HG02884 (cell line): Measurements from ENCODE around the gene NFATC3.
"Not testable (repeated sequence)": the region's sequence is repeated elsewhere in the genome, so short reads cannot be mapped to it uniquely, and the experiment has no call there.

Experiments
- ATAC-seq: cut with Tn5 transposase; IDR thresholded peaks from one replicate; pipeline ENCODE4 v1.9.1; 2021; ENCODE audit warnings: mild to moderate bottlenecking, moderate library complexity; ENCODE audit not compliant: unreplicated experiment

The NFATC3 gene

DNA sequence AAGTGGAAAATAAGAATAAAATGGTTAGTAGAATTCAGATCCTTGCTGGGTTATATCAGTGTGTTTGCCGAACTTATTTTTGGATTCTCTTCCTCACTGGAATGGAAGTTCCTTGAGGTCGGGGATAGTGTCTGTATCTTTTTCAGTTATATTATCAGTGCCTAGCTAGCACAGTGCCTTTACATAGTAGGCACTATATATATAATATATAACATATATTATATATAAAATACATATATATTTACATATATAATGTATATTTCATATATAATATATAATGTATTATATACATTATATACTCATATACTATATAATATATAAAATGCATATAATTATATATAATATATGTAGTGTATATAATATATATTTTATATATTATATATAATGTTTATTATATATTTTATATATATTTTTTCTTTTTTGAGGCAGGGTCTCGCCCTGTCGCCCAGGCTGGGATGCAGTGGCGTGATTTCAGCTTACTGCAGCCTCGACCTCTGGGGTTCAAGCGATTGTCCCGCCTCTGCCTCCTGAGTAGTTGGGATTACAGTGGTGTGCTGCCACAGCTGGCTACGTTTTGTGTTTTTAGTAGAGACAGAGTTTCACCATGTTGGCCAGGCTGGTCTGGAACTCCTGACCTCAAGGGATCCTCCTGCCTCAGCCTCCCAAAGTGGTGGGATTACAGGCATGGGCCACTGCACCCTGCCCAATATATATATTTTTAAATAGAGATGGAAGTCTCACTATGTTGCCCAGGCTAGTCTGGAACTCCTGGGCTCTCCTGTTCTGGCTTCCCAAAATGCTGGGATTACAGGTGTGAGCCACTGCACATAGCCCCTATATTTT, 3.2 kb downstream of the NFATC3 start:
- no peak for ATAC-seq

DNA sequence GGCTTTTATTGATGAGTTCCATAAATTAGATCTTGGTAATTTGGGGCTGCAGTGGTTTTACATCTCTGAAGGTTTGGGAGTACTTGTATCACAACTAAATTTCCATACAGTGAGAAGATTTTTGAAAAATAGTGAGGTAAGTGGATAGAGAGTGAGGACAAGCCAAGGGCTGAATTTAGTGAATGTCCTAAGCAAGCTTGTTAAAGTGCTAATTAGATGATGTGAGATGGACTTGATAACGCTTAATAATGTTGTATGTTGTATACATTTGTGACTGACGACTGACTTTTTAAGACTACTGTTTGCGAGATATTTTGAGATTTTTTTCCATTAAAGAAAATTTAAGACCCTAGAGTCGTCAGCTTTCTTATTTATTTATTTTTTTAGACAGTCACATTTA, 3.9 kb downstream of the NFATC3 start:
- ATAC-seq = no peak

DNA sequence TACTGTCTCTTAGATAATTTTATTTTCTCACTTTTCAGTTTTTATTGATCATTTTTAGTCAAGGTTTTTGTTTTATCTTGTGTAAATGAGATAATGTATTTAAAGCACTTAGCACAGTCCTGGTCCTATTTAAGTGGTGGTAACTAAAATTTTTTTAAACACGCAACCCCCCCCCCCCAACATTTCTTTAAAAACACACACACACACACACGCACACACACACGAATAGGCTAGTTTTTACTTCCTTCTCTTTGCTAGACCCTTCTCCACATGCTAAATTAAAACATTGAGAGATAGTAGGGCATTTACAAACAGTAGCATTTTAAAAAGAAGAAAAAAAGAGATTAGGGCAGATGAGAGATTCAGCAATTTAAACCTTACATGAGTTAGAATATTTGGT, 5.0 kb downstream of the NFATC3 start:
- ATAC-seq = no peak

DNA sequence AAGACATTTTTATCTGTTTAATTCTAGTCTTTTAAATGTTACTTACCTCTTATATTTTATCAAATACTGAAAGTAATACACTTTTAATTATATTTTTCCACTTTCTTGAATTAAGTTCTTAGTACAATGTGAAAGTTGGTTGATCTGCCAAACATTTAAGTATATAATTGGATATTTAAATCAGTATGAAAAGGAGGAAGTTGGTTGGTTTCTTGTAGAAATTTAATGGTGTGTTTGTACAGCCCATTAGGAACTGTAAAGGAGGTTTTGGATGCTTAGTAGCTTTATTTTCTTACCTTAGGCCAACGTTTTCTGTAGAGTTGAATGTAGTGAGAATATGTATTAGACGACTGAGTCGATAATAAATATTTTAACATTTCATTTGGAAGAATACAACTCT, 5.4 kb downstream of the NFATC3 start:
- no peak for ATAC-seq

DNA sequence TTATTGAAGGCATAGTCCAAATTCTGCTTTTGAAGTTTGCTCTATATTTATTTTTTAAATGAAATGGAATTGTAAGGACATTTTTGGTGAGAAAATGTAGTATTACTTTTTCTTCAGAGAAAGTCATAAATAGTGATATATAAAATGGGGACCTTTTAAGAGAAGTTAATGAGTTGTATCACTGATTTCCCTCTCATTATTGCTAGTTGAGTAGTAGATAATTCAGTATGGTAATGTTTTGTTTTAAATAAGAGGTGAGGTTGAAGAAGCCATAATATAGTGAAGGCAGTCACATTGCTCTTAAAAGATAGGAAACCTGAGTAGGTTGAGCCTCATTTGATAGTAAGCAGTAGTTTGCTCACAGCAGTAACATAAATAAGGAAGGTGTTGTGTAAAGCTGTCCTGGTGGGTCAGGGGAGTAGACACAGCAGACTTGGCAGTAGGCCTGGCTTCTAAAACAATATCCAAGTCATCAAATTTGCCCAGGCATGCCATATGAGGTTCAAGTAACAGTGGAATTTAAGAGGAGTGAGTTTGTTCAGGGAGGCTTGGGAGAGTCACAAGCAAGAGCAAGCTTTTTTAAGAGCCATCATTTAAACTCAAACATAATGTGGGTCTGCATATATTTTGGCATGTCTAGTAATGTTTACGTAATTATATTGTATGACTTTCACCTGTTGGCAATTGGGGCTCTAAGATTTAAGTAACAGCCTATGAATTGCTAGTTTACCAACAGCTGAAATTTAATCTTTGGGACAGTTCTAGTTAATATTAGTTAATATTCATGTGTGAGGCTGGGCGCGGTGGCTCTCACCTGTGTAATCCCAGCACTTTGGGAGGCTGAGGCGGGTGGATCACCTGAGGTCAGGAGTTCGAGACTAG, 6.5 kb downstream of the NFATC3 start:
- ATAC-seq = no peak

DNA sequence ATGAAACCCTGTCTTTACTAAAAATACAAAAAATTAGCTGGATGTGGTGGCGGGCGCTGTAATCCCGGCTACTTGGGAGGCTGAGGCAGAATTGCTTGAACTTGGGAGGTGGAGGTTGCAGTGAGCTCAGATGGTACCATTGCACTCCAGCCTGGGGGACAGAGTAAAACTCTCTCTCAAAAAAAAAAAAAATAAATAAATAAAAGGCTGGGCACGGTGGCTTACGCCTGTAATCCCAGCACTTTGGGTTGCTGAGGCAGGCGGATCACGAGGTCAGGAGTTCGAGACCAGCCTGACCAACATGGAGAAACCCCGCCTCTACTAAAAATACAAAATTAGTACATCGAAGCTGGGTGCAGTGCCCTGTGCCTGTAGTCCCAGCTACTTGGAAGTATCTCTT, 7.1 kb downstream of the NFATC3 start:
- ATAC-seq = not testable (repeated sequence)

DNA sequence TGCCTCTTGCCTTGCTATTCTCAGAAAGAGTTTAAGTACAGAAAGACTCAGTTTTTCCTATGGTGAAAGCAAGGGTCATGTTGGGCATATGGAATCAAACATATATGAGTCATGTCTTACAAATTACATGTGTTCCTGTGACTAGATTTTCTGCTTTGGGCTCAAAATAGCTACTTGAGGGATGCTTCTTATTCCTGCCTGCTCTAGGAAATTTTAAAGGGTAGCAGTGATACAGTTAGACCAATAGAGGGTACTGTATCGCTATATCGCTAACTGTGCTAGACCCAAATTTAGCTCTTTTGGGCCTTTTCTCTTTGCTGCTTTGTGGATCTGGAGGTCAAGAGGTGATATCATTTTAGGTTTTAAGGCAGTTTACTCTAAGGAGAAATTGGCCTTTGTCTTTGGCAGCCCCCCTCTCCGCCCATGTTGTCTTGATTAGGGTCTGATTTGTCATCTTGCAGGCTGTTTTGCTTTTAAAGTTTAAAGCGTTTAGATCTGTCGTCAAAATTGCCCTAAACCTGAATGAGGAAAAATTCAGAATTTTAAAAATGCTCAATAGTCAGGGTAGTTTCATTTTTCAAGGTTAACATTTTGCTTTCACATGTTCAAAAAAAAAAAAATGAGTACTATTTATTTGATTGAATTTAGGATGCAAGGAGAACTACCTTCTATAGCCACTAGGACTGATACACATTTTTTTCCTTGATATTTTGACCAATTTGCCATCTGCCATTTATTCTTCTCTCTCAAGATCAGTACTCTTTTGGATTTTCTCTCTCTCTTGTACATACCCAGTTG, 8.8 kb downstream of the NFATC3 start:
- ATAC-seq = no peak

DNA sequence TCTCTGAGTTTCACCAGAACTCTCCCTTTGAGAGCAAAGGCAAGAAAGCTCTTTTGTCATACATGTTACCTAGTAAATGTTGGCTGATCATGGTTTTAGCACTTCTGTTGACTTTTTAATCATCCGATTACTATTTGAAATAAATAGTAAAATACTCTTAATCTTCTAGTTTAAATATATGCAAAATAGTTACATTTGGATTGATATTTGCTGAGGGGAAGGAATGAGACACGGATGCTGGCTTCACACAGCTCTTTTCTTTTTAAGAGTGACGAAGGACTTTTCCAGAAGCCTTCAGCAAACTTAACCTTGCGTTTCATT, 9.4 kb downstream of the NFATC3 start:
- ATAC-seq = no peak

DNA sequence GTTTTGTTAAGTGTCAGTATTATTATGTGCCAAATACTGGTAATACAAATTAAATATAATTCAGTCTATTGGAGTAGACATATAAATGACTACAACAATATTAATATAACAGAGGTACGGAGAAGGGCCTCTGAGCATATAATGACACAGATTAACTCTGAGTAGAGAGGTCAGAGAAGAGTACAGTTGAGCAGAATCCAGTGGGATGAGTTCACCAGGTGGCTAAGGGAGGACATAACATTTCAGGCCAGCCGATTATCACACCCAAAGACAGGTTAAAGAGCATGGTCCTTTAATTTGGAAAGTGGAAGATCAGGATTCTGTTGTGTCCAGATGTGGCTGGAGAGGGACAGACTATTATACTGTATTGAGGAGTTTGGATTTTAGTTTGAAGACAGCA, 11.3 kb downstream of the NFATC3 start:
- ATAC-seq = no peak

DNA sequence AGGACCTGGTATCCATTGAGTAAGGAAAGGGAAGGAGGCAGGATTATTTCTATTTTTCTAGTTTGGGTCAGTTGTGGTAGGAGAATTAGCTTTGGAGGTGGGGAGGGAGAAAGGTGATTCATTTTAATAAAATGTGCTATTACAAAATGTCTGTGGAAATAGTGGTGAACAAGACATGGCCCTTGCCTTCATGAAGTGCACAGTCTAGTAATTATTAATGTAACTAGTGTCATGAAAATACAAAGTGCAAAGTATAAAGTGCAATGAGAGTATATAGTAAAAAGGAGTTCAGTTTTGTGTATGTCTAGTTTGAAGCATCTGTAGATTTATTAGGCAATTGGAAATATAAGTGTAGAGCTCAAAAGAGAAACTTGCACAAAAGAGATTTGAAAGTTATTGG, 11.9 kb downstream of the NFATC3 start:
- ATAC-seq = no peak

DNA sequence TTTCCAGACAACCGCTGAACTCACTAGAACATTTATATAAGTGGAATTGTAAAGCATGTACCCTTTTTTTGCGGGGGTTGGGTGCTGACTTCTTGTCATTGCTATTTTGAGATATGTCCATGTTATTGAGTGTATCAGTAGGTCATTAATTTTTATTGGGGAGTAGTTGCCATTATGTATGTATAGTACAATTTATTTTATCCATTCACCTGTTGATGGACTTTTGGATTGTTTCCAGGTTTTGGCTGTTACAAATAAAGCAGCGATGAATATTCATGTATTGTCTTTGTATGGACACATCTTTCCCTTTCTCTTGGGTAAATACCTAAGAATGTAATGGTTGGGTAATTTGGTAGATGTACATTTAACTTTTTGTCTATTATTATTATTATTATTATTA, 12.7 kb downstream of the NFATC3 start:
- no peak for ATAC-seq

DNA sequence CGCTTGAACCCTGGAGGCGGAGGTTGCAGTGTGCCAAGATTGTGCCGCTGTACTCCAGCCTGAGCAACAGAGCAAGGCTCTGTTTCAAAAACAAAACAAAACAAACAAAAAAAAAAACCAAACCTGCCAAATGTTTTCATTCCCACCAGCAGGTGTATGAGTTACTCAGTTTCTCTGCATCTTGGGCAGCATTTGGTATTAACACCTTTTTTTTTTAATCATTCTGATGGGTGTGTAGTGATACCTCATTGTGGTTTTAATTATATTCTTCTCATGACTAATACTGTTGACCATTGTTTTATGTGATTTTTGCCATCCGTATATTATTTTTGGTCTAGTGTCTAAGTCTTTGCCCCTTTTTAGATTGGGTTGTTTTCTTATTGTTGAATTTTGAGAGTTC, 15.3 kb downstream of the NFATC3 start:
- no peak for ATAC-seq

DNA sequence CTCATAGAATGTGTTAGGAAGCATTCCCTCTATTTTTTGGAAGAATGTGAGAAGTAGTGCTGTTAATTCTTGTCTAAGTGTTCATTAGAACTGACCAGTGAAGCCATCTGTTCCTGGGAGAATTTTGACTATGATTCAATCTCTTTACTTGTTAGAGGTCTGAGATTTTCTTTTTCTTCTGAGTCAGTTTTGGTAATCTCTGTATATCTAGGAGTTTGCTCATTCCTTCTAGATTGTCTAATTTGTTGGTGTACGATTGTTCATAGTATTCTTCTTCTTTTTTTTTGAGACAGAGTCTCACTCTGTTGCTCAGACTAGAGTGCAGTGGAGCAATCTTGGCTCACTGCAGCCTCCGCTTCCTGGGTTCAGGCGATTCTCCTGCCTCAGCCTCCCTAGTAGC, 20.4 kb downstream of the NFATC3 start:
- no peak for ATAC-seq

DNA sequence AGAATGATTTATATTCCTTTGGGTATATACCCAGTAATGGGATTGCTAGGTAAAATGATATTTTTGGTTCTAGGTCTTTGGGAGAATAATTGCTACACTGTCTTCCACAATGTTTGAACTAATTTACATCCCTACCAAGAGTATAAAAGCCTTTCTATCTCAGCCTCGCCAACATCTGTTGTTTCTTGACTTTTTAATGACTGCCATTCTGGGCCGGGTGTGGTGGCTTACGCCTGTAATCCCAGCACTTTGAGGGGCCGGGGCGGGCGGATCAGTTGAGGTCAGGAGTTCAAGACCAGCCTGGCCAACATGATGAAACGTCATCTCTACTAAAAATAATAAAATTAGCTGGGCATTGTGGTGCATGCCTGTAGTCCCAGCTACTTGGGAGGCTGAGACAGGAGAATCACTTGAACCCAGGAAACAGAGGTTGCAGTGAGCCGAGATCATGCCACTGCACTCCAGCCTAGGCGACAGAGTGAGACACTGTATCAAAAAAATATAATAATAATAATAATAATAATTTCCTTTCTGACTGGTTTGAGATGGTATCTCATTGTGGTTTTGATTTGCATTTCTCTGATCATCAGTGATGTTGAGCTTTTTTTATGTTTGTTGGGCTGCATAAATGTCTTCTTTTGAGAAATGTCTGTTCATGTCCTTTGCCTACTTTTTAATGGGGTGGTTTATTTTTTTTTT, 22.2 kb downstream of the NFATC3 start:
- not testable (repeated sequence) for ATAC-seq

DNA sequence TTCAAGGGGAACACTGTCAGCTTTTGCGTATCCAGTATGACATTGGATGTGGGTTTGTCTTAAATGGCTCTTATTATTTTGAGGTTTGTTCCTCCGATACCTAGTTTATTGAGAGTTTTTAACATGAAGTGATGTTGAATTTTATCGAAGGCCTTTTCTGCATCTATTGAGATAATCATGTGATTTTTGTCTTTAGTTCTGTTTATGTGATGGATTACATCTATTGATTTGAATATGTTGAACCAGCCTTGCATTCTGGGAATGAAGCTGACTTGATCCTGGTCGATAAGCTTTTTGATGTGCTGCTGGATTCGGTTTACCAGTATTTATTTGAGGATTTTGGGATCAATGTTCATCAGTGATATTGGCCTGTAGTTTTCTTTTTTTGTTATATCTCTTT, 24.0 kb downstream of the NFATC3 start:
- not testable (repeated sequence) for ATAC-seq

DNA sequence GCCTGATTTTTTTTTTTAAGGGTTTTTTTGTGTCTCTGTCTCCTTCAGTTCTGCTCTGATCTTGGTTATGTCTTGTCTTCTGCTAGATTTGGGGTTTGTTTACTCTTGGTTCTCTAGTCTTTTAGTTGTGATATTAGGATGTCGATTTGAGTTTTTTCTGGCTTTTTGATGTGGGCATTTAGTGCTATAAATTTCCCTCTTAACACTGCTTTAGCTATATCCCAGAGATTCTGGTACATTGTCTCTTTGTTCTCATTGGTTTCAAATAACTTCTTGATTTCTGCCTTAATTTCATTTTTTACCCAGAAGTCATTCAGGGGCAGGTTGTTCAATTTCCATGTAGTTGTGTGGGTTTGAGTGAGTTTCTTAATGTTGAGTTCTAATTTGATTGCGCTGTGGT, 25.4 kb downstream of the NFATC3 start:
- not testable (repeated sequence) for ATAC-seq

DNA sequence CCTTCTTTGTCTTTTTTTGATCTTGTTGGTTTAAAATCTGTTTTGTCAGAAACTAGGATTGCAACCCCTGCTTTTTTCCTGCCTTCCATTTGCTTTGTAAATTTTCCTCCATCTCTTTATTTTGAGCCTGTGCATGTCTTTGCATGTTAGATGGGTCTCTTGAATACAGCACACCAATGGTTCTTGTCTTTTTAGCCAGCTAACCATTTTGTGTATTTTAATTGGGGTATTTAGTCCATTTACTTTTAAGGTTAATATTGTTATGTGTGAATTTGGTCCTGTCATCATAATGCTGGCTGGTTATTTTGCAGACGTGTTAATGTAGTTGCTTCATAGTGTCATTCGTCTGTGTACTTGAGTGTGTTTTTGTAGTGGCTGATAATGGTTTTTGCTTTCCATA, 26.2 kb downstream of the NFATC3 start:
- ATAC-seq = no peak

DNA sequence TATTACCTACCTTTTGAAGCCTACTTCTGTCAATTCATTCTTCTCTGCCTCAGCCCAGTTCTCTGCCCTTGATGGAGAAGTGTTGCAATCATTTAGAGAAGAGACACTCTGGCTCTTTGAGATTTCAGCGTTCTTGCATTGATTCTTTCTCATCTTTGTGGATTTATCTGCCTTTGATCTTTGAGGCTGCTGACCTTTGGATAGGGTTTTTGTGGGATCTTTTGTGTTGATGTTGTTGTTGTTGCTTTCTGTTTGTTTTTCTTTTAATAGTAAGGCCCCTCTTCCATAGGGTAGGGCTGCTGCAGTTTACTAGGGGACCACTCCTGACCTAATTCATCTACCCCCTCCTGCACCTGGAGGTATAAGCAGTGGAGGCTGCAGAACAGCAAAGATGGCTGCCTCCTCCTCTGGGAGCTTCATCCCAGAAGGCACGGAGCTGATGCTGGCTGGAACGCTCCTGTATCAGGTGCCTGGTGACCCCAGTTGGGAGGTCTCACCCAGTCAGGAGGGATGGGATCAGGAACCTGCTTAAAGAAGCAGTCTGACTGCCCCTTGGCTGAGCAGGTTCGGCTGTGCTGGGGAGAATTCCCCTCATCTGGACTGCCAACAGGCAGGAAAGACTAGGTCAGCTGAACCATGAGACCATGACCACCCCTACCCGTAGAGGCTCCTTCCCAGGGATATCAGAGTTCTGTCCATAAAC, 28.0 kb downstream of the NFATC3 start:
- no peak for ATAC-seq

DNA sequence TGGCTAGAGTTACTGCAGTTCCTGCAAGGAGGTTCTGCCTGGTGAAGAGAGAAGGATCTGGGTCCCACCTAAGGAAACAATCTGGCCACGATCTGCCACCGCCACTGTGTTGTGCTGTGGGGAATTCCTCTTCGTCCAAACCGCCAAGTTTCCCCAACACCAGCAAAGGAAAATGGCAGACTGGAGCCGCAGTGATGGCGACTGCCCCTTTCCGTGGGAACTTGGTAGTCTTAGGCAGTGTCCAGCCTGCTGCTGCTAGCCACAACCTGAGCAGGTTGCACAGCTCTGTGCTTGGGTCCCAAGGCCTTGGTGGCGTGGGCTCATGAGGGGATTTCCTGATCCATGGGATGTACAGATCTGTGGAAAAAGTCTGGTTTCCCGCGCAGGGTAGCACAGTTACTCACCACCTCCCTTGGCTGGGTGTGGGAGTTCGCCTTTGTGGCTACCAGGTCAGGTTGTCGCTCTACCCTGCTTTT, 28.6 kb downstream of the NFATC3 start:
- ATAC-seq = no peak

DNA sequence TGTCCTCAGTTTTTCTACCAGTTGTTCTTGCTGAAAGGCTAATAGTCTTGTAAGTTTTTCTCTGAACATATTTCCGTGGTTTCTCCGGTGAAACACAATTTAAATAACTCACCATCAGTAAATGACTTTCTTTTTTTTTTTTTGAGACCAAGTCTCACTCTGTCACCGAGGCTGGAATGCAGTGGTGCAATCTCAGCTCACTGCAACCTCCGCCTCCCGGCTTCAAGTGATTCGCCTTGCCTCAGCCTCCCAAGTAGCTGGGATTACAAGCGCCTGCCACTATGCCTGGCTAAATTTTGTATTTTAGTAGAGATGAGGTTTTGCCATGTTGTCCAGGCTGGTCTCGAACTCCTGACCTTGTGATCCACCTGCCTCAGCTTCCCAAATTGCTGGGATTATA, 29.8 kb downstream of the NFATC3 start:
- ATAC-seq = not testable (repeated sequence)
